Uterus (tissue), 2 donors: ENCODE data around the gene TRIO.

ENCODE experiments used
- POLR2A ChIP-seq, 2 donors: fragments of 450-650 bp; IDR thresholded peaks; one replicate each; pipeline ENCODE4 v1.6.1; 2016; ENCODE audit warnings: antibody characterized with exemption in 2 of 2, mild to moderate bottlenecking in 1 of 2, moderate library complexity in 1 of 2
- TF ChIP-seq, protein P1 (sequence below), 4 experiments: fragments of 200-600 bp in 2 of 4; fragments of 450-650 bp in 2 of 4; sonication (generic) in 2 of 4; IDR thresholded peaks; one replicate each; pipeline ENCODE4 v1.5.1; 2016 to 2019; ENCODE audit warnings: antibody characterized with exemption in 4 of 4, mild to moderate bottlenecking in 2 of 4, moderate library complexity in 1 of 4

- TF ChIP-seq, protein P1, sequence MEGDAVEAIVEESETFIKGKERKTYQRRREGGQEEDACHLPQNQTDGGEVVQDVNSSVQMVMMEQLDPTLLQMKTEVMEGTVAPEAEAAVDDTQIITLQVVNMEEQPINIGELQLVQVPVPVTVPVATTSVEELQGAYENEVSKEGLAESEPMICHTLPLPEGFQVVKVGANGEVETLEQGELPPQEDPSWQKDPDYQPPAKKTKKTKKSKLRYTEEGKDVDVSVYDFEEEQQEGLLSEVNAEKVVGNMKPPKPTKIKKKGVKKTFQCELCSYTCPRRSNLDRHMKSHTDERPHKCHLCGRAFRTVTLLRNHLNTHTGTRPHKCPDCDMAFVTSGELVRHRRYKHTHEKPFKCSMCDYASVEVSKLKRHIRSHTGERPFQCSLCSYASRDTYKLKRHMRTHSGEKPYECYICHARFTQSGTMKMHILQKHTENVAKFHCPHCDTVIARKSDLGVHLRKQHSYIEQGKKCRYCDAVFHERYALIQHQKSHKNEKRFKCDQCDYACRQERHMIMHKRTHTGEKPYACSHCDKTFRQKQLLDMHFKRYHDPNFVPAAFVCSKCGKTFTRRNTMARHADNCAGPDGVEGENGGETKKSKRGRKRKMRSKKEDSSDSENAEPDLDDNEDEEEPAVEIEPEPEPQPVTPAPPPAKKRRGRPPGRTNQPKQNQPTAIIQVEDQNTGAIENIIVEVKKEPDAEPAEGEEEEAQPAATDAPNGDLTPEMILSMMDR (IDR thresholded peaks at IDR 0.05) = no peak
- no peak for TF ChIP-seq POLR2A (IDR thresholded peaks at IDR 0.05)
These were observed 73.2 kb downstream of the TRIO start for GRCh38 chr5:14216372-14216771.
